Gastroesophageal sphincter (tissue), 4 donors: ENCODE results near the gene GALNT17. TPM values are rescaled to one million over a fixed set of nuclear protein-coding genes. Genes with fewer than 3 reads are reported as not detected.
A peak's percentile ranks its signal among the peaks of the same experiment; 100 is the strongest.

ENCODE experiments used
- ATAC-seq: fragments of 150-250 bp; one replicate; pipeline ENCODE4 v1.9.1; 2016; ENCODE audit warnings: mild to moderate bottlenecking, moderate library complexity
- H3K27ac ChIP-seq, 4 donors: fragments of 200-600 bp; sonication (generic) in 3 of 4; 1 replicate in 3 of 4; 2 replicates in 1 of 4; pipeline ENCODE4 v1.5.1; 2016 to 2019
- H3K27me3 ChIP-seq: fragments of 200-600 bp; sonication (generic); one replicate; pipeline ENCODE4 v1.5.1; 2019
- H3K36me3 ChIP-seq, 2 donors: fragments of 200-600 bp; sonication (generic); one replicate each; pipeline ENCODE4 v1.5.1; 2019; ENCODE audit warnings: control low read depth in 1 of 2
- H3K4me1 ChIP-seq, 3 donors: fragments of 200-600 bp; sonication (generic); 1 replicate in 2 of 3; 2 replicates in 1 of 3; pipeline ENCODE4 v1.5.1; 2016 to 2019; ENCODE audit warnings: control low read depth in 2 of 3
- H3K4me3 ChIP-seq, 2 donors: fragments of 200-600 bp; sonication (generic); one replicate each; pipeline ENCODE4 v1.5.1; 2019; ENCODE audit warnings: mild to moderate bottlenecking in 1 of 2, moderate library complexity in 1 of 2
- H3K9me3 ChIP-seq, 3 donors: fragments of 200-600 bp; sonication (generic); one replicate each; pipeline ENCODE4 v1.5.1; 2017 to 2019; ENCODE audit warnings: control low read depth in 2 of 3
- EP300 ChIP-seq: sonication (generic); formaldehyde crosslinking; IDR thresholded peaks from one replicate; pipeline ENCODE4 v1.6.1; 2017; ENCODE audit warnings: antibody characterized with exemption, mild to moderate bottlenecking
- POLR2A ChIP-seq, 2 donors: fragments of 450-650 bp; IDR thresholded peaks; one replicate each; pipeline ENCODE4 v1.6.1; 2017; ENCODE audit warnings: antibody characterized with exemption in 2 of 2, mild to moderate bottlenecking in 2 of 2, moderate library complexity in 1 of 2
- POLR2AphosphoS5 ChIP-seq: sonication (generic); formaldehyde crosslinking; IDR thresholded peaks from one replicate; pipeline ENCODE4 v1.6.1; 2017; ENCODE audit warnings: antibody characterized with exemption
- WGBS, 2 donors: methylation state at CpG; one replicate each; pipeline ENCODE4 v1.1.5; 2018; ENCODE audit warnings: low coverage in 1 of 2; 5-methylcytosine and 5-hydroxymethylcytosine counted together
- total RNA-seq, 4 donors: library from RNA; depleted of rRNA; stranded (reverse); fragments of >200 nt; gene quantifications; one replicate each; pipeline ENCODE4 v1.1.0, GENCODE V29; 2016
- TF ChIP-seq, protein P1 (sequence below), 4 experiments: fragments of 200-600 bp in 2 of 4; fragments of 450-650 bp in 2 of 4; sonication (generic) in 1 of 4; IDR thresholded peaks; one replicate each; pipeline ENCODE4 v1.5.1; 2017 to 2019; ENCODE audit warnings: antibody characterized with exemption in 4 of 4, mild to moderate bottlenecking in 2 of 4, moderate library complexity in 2 of 4

GALNT17 gene
- total RNA-seq, 4 donors from 2014 or later: 16.7 to 93.2 (median 34.8) TPM

DNA sequence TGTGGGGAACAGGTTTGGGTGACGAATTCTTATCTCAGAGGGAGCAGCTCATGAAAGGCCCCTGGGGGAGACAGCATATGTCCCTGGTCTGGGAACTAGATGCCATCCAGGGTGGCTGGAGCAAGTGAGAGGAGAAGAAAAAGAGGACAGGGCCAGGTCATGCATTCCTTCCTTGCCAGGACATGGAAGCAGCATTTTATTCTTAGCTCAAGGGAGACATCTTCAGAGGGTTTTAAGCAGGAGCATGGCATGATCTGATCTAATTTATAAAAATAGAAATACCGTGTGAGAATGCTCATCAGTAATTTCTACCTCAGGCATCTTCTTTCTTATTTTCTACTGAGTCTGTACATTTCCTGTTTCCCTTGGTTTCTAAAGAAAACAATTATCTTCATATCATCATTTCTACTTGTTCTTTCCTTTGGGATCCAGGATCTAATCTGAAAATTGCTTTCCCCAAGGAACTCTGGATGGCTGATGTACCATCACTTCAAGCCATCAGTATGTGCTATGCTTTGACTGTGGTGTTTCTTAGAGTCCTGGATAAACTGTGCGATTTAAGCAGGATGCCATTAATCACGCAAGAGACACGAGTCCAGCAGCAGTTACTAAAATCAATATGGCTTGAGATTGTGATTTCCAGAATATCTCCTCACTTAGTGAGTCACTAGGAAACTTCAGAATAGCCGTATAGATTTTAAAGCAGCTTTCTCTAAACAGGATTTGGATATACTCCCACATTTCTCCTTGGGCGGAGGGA is 386.2 kb downstream of the GALNT17 start:
- H3K36me3 ChIP-seq: no peaks in the 10 kb centered on the region
- WGBS, 2 donors: 50 to 58% methylated on average over 7 of the region's 7 CpGs
- H3K27ac ChIP-seq: no peak overlapping the region
- H3K9me3 ChIP-seq: no peaks in the 10 kb centered on the region
- H3K4me3 ChIP-seq: no peak overlapping the region
- TF ChIP-seq, protein P1, sequence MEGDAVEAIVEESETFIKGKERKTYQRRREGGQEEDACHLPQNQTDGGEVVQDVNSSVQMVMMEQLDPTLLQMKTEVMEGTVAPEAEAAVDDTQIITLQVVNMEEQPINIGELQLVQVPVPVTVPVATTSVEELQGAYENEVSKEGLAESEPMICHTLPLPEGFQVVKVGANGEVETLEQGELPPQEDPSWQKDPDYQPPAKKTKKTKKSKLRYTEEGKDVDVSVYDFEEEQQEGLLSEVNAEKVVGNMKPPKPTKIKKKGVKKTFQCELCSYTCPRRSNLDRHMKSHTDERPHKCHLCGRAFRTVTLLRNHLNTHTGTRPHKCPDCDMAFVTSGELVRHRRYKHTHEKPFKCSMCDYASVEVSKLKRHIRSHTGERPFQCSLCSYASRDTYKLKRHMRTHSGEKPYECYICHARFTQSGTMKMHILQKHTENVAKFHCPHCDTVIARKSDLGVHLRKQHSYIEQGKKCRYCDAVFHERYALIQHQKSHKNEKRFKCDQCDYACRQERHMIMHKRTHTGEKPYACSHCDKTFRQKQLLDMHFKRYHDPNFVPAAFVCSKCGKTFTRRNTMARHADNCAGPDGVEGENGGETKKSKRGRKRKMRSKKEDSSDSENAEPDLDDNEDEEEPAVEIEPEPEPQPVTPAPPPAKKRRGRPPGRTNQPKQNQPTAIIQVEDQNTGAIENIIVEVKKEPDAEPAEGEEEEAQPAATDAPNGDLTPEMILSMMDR (IDR thresholded peaks at IDR 0.05): peak in 1 of 4 experiments; percentile 12
- TF ChIP-seq POLR2A (IDR thresholded peaks at IDR 0.05) (no peak), EP300 (no peak), POLR2AphosphoS5 (no peak)
- no peak for ATAC-seq
- H3K4me1 ChIP-seq: no peaks in the 10 kb centered on the region
- H3K27me3 ChIP-seq: no peaks in the 10 kb centered on the region

DNA sequence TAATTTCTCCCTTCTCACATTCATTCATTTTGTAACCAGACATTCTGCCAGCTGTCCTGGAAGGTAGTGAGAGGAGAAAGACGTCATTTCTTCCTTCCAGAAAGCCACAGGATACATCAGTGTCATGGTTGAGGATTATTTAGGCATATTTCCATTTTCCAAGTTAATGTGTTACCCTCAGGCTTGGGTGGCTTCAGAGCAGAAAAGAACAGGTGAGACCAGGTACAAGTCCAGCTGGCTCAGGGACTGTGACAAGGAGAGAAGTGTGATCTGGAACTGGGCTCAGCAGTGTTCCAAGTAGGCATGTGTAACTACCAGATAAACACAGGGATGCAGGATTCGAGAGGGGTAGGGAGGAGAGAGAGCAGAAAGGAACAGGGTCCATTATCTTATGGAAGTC is 386.9 kb downstream of the GALNT17 start:
- Histone ChIP-seq H3K9me3 (no peaks in the 10 kb centered on the region), H3K4me1 (no peaks in the 10 kb centered on the region), H3K36me3 (no peaks in the 10 kb centered on the region), H3K27ac (no peak overlapping the region), H3K4me3 (no peak overlapping the region), H3K27me3 (no peaks in the 10 kb centered on the region)
- WGBS, 2 donors: 80 to 85% methylated on average over 1 to 2 of the region's 2 CpGs
- ATAC-seq: no peak
- TF ChIP-seq POLR2AphosphoS5 (no peak), EP300 (no peak), POLR2A (IDR thresholded peaks at IDR 0.05) (no peak)
- TF ChIP-seq, protein P1 (IDR thresholded peaks at IDR 0.05): no peak

DNA sequence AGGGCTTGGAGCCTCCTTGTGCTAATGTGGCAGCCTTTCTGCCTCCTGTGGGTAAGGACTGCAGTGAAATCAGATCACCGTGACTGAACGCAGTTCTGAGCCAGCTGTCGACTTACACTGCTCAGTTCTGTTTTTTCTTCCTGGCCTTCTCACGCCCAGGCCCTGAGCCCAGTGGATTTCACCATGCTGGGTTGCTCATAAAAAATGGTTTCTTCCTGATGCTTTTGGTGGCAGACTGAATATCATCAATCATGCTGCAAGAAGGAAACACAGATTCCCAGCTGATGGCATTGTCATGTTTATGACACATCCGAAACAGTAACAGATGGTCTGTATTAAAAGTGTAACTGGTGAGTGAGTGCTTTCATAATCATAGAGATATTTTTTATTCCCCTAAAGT is 389.6 kb downstream of the GALNT17 start:
- TF ChIP-seq POLR2AphosphoS5 (peak; percentile 38), POLR2A (IDR thresholded peaks at IDR 0.05) (no peak), EP300 (no peak)
- TF ChIP-seq, protein P1 (IDR thresholded peaks at IDR 0.05): no peak
- Histone ChIP-seq H3K36me3 (no peaks in the 10 kb centered on the region), H3K27ac (no peak overlapping the region), H3K27me3 (no peaks in the 10 kb centered on the region), H3K4me1 (no peaks in the 10 kb centered on the region), H3K9me3 (no peaks in the 10 kb centered on the region), H3K4me3 (no peak overlapping the region)
- 42% methylated on average over 5 of the region's 5 CpGs; no CpG with 5 or more reads in 1 of the 2 donors for WGBS, 2 donors
- ATAC-seq: peak; percentile 88

DNA sequence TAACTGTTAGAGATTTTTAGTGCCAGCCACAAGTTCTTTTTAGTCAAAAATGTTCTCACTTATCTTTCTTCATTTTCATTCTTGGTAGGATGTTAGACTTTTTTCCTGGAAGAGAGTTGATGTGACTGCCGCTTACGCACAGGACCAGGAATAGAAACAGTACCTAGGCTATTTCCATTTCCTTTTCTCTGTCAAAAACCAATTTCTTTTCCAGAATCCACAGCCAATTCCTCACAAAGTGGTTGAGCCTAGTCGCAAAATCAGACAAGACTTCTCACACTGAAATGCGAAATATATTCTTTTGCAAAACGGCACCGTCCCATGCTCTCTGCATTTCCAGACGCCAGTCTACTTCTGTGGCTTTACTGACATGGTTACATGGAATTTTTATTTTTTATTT is 394.2 kb downstream of the GALNT17 start:
- ATAC-seq: no peak
- WGBS, 2 donors: 91 to 94% methylated on average over 7 of the region's 7 CpGs
- Histone ChIP-seq H3K27me3 (no peaks in the 10 kb centered on the region), H3K9me3 (no peaks in the 10 kb centered on the region), H3K36me3 (no peaks in the 10 kb centered on the region), H3K27ac (no peak overlapping the region), H3K4me1 (no peaks in the 10 kb centered on the region), H3K4me3 (no peak overlapping the region)
- TF ChIP-seq POLR2A (IDR thresholded peaks at IDR 0.05) (no peak), POLR2AphosphoS5 (no peak), EP300 (no peak)
- TF ChIP-seq, protein P1 (IDR thresholded peaks at IDR 0.05): no peak

DNA sequence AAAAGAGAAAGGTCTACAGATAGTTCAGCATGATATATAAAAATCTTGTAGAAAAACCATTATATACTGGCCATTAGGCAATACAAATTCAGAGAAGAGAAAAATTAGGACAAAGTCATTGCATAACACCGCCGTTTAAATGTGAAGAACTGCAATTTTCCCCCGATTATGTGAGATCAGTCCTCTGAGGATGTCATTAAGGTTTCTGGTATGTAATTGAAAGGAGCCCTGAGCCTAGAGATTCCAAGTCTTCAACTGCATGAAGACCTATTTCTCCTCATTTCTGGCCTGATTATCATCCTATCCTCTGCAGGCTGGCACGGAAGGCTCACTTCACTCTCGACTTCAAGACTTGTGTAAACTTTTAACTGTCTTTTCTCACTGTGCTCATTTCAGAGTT is 395.3 kb downstream of the GALNT17 start:
- no peak for ATAC-seq
- Histone ChIP-seq H3K27me3 (no peaks in the 10 kb centered on the region), H3K4me1 (no peaks in the 10 kb centered on the region), H3K4me3 (no peak overlapping the region), H3K27ac (no peak overlapping the region), H3K9me3 (no peaks in the 10 kb centered on the region), H3K36me3 (no peaks in the 10 kb centered on the region)
- TF ChIP-seq EP300: no peak
- no peak for TF ChIP-seq POLR2A (IDR thresholded peaks at IDR 0.05)
- no peak for TF ChIP-seq POLR2AphosphoS5
- TF ChIP-seq, protein P1 (IDR thresholded peaks at IDR 0.05): no peak
- 71 to 80% methylated on average over 2 to 5 of the region's 5 CpGs for WGBS, 2 donors
